Activated naive CD4-positive, alpha-beta T cell treated with Interleukin-2 at 50 U/mL for 16 hours (primary cell): ENCODE results near the gene LMF1.

ENCODE experiments used
- DNase-seq: peaks from one replicate; pipeline ENCODE4 v3.0.0-alpha.2; 2020

The LMF1 gene

DNA sequence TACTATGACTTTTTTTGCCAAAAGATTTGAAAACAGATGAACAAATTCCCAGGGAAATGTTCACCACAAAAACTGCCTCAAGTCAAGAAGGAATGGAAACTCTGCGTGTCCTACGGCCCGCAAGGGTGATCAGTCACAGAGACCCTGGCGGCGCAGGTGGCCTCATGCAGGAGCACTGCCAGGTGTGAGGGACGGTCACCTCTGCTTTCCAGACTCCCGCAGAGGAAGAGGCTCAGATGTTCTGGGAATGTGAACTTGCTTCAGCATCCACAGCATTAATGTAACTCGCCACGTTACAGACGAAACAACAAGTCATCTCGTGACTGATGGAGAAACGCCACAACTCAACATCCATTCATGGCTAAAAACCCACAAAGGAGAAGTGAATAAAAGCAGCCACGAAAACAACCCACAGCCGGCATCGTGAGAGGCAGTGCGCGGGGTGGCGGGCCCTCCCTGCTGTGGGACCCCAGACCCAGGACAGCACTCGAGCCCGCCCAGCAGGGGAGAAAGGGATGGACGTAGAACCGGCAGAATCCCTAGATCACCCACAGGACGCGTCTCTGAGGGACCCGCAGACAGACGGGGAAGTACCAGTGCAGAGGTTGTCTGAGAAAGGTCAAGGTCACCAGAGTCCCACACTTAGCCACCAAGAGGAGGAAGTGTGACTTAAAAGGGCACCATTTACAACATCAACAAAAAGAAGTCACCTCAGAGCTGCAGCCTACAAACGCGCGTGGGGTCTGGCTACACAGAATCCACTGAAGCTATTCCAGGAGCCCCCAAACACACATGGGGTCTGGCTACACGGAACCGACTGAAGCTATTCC is 93.3 kb downstream of the LMF1 start:
- DNase-seq: no peak

DNA sequence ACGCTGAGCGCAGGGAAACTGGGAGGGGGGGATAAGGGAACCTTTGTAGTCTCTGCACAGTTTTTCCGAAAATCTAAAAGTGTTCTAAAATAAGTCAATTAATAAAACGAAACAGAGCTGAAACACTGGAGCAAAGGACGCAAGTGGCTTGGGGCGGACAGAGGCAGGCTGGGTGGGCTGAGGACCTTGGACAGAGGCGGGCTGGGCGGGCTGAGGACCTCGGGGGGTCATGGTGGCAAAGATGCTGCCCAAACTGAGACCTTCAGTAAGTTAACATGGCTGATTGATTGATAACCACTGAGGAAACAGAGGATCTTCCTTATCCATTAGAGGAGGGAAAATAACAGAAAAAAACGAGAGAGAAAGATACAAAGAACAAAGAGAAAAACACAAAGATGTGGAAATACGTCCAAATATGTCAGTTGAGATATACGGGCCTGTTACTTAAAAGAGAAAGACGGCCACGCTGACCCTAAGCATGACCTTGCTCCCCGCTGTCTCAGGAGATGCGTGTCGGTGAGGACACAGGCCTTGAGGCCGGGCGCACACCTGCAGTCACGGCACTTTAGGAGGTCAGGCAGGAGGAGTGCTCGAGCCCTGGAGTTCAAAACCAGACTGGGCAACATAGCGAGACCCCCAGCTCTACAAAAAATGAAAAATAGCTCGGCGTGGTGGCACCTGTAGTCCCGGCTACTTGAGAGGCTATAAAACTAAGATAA is 94.1 kb downstream of the LMF1 start:
- no peak for DNase-seq

DNA sequence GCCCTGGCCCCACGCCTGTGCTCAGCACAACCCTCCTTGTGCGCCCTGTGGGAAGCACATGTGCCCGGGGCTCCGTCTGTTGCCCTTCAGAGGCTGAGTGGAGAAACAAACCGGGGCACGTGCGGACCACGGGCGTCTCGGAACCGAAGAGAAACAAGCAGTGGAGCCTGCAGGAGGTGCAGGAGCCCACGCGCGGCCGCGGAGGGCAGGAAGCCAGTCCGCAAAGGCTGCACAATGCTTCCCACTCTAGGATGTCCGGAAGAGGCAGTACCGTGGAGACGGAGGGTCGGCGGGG is 94.8 kb downstream of the LMF1 start:
- no peak for DNase-seq

DNA sequence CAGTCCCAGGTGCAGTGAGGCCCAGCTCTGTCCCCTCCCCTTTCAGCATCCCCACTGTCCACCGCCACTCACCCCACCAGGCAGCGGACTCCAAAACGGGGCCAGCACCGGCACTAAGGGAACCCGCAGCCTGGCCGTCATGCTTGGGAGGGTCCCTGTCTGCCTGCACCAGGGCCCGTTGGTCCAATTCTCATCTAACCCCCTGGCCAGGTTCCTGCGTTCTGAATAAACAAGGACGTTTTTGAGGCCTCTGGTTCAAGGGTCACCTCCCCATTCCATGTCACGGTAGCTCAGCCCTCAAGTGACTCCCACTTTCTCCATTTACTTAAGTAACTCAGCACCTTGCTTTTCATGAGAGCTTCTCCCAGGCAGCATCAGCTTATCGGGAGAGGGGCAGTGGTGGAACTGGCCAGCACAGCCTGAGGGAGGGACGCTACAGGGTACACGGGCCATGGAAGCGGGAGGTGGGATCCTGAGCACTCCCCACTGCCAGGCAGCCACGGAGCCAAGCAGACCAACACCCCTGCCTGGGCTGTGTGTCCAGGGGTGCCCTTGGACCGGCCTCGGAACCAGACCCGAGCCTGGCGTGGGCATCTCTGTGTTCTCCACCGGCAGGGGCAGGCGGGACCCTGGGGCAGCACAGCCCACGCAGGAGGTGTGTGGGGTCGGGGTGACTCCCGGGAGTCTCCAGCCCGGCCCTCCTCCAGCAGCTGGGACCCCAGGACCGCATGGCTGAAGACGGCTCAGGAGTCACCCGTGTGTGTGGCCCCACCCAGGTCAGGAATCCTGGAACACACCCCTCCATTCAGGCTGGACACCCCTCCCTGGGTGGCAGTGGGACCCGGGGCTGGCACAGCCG is 95.4 kb downstream of the LMF1 start:
- no peak for DNase-seq

DNA sequence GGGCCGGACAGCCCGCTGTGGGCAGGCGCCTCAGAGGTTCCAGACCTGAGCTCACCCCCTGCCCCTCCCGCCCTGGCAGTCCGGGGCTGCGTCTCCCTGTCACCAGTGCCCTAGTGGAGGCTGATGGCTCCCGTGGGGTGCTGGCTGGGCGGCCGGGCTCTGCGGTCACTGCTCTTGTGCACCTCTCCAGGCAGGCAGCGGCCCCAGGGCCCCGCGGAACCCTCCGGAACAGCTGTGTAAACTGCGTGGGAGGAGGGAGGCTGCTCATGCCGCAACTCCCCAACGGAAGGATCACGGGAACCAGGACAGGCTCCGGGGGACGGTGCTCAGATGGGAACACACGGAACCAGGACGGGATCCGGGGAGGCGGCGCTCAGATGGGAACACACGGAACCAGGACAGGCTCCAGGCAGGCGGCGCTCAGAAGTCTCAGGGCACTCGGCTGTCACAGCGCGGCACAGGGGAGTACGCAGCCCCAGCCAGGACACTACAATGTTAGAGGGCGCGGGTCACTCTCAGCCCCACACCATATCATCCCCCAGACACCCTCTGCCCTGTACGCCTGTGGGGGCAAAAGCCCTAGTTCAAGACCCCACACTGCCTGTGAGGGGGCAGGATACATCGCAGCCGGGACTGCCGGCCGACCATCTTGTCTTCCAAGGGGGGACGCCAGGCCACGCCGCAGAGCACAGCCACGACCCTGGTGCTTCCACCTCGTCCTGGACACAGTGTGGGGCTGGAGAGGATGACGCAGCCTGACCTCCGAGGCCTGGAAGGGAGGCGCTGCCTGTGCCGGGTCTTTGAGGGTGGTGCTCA is 96.2 kb downstream of the LMF1 start:
- DNase-seq: no peak

DNA sequence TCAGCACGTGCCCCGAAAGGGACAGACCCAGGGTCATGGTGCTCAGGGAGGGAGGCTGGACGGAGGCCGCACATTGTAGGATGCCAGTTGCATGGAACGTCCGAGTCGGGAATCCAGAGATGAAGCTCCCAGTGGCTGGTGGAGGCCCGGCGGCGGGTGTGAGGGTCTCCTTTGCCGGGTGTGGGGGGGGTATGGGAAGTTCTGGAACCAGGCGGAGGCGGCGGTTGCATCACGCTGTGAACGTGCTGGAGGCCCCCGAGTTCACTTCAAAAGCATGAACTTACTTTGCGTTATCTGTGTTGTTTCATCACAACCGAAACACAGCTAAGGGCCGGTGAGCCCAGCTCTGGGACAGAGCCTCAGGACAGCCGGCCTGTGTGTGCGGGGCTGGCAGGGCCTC is 96.9 kb downstream of the LMF1 start:
- DNase-seq: no peak

DNA sequence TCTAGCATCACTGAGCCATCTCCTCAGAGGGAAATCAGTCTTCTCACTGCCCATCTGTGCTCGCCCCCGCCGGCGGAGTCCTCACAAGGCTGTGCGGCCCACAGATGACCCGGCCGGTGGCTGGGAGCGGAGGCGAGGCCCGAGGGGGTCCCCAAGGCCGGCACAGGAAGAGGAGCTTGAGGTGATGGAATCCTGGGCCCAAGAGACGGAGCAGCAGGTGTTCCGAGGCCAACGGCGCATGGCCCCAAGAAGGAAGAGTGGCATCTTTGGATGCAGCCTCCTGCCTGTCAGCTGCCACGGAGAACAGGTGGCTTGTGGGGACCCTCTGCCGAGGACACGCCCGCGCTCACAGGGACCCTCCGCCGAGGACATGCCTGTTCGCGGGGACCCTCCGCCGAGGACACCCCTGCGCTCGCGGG is 97.5 kb downstream of the LMF1 start:
- DNase-seq: no peak

DNA sequence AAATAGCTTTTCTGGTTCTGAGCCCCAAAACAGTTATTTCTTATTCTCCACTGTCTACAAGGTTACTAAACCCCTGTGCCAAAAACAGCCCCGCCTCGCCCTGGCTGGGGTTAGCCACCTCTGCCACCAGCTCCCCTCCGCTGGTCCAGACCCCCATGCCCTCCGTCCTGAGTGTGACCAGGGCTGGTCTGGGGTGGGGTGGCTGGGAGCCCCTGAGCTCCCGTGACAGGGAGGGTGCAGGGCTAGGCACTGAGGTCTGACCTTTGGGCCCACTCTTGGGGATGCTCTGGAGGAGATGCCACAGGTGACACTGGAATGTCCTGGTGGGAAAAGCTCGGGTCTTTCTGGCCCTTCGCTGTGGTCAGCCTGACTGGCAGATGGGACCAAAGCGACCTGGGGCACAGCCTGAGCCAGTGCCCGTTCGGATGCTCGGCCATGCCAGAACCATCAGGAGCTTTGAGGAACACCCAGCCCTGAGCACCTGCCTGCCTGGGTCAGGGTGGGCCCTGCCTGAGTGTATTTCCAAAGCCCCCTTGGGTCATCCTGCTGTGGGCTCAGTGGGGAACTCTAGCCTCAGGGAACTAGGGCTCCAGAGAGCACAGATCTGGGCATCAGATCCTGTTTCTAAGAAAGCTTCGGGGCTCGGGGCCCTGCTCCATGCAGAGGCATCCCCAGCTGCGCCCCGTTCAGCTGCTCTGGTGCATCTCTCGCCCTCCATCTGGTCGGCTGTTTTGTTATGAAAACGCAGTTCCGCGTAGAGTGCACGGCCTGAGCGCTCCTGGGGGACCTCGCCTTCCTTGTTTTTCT is 98.1 kb downstream of the LMF1 start:
- no peak for DNase-seq

DNA sequence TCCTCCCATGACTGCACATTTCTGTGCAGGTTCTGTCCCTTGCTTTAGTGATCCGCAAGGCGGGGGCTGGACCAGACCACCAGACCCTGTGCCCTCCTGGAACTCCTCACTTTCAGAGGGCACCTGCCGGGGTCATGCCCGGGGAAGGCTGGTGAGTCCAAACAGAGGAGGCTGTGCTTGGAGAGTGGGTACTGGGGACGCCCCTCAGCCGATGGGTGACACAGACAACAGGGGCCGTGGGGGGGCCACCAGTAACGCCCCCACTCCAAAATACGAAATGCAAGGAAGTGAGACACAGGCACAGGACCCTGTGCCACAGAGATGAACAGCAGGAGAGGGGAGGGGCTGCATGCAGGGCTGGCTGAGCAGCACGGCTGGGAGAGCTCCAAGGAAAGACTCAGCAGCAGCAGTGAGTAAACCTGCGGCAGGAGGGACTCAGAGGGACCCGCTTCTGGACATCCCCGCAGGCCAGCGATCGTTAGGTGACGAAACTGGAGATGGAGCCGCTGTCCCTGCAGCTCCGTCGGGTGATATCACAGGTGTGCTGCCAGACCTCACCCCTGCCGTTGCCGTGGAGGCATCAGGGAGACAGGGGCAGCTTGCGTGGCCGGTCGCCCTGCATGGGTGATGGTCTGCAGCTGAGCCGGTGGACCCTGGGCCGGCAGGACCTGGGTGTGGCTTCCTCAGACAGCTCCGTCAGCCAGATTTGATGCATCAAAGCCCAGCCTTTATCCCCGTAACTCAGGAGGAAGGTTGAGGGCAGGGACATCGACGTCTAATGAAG is 99.0 kb downstream of the LMF1 start:
- no peak for DNase-seq

DNA sequence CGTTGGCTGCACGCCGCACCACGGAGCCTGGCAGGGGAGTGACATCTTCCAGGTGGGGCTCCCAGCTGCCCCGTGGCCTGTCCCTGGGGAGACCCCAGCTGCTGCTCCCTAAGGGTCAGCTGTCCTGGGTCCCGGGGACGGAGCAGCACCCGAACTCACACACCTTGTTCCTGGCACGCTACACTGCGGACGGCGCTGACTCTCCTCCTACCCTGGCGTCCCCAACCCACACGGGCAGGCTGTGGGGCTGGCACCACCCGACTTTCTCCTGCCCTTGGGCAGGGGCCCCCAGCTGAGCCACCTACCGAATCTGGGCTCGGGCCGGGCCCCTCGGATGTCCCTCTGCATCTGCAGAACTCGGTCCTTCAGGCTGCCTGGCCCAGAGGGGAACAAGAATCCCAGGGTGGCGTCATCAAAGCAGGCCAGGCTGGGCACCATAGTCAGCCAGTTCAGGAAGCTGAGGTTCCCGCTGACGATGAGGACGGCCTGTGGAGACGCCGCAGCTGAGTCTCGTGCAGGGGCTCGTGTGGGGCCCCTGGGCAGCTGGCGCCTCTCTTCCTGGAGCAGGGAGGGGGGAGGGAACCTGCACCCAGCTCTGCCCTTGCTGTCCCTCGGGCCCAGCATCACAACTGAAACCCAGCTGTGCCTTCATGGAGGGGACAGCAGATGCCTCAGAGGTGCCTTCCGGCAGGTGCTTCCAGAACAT is 99.8 kb downstream of the LMF1 start:
- no peak for DNase-seq

DNA sequence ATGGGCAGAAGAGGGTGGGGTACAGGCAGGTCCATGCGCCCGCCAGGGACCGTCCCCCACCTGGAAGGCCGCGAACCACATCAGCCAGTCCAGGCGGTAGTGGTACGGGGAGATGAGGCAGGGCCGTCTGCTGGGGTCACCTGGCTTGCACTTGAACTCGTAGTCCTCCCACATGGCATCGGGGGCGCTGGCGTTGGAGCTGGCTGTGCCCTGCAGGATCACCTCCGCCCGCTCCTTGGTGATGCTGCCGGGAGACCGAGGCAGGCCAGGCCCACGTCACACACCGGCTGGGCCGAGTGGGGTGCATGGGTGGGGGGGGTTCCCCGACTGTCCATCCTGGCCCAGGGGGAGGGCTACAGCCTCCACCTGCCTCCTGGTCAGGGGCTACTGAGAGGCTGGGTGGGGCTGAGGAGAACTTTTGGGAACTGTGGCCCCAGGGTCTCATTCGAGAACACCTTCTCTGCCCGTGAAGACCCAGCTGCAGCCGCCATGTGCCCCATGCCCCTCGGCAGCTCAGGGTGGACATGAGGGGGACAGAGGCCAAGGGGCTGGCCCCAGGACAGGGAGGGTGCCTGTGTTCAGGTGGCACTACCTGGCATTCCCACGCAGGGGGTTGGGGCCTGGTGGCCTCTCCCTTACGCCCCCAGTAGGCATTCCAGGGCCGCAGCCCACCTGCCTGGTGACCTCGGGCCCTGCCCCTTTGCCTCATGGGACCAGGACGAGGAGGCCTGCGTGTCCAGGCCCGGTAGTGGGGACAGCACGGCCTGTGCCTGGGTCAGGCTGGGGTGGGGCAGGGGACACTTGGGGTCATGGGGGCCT is 100.8 kb downstream of the LMF1 start:
- no peak for DNase-seq

DNA sequence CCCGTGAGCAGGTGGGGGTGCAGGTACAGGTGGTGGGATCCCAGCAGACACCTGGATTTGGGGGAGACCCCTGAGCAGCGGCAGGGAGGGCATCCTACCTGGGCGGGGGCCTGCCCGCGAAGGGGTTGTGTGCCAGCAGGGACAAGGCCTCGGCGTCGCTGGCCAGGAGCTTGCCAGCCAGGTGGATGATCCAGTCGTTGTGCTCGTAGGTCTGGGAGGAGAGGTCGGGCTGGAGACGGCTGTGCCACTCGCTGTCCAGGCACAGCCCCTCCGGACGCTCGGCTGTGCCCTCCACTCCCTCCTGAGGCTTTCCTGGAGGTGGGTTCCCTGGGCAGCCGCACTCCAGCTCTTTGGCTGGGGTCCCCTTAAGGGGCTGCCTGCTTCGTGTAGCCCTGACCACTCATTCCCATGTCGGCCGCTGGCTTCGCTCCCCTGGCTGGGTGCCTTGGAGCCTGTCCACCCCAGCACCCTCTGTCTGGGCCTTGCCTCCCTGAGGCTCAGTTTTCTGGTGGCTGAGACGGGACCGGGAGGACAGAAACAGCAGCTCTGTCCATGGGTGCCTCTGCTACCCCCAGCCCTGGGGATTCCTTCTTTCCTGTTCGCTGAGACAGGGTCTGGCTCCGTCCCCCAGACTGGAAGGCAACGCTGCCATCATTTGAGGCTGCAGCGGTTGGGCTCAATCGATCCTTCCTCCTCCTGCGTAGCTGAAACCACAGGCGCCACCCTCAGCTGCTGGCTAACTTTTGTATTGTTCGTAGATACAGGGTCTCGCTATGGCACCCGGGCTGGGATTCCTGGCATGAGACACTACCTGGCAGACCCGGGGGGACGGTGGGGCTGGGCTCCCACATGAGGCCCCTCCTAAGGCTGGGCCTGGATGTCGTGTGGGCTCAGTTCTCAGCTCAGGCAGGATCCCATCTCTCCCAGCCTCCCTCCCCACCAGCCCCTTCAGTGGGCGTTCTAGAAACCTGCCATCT is 101.7 kb downstream of the LMF1 start:
- DNase-seq: no peak

DNA sequence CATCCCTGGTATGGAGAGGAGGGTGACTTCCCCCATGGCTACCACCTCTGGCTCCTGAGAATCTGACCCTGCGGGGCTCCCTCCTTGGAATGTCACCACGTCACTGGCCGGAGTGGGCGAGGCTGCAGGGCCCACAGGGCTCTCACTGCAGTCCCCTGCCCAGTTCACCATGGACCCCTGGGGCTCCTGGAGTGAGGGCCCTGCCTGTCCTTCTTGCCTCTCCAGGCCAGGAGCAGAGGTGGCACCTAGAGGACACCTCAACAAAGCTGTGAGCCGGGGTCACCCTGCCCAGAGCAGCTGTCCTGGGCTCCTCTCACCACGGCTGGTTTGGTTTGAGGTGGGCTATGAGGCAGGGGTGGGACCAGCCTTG is 102.4 kb downstream of the LMF1 start:
- DNase-seq: no peak

DNA sequence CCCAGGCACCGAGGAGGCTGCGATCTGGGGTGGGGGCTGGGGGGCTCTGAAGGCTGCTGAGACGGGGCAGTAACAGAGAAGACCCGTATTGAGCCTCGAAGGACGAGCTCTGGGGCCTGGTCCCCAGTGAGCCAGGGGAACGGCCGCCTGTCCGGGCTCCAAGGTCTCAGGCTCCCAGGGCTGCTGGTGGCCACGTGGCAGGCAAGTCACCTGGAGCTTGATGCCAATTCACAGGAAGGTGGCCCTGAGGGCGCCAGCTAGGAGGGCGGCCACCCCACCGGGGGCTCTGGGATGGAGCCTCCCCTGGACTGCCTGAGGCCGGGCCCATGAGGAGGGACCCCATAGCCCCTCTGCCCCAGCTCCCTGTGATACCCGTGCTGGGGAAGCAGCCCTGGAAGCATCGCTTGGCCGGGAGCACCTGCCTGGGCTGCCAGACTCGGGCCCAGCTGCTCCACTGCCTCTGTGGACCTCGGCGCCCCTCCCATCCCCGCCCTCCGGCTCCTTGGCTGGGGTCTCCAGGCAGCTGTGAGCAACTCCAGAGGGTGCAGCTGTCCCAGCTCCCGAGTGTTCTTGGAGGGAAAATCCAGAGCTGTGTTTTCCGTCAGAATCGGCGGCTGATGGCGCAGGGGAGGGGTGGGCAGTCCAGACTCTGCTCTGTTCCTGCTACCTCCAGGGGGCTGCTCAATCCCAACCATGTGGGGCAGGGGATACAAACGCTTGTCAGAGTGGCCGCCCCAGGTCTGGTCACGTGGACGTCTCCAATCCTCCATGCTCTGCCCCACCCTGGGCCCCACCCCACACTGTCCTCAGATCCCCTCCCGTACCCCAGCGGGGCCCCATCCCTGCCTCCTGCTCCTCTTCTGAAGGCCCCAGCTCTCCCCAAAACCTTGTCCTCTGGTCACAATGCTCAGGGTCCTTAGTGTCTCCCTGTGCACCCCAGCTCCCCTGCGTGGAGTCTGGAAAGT is 103.1 kb downstream of the LMF1 start:
- no peak for DNase-seq

DNA sequence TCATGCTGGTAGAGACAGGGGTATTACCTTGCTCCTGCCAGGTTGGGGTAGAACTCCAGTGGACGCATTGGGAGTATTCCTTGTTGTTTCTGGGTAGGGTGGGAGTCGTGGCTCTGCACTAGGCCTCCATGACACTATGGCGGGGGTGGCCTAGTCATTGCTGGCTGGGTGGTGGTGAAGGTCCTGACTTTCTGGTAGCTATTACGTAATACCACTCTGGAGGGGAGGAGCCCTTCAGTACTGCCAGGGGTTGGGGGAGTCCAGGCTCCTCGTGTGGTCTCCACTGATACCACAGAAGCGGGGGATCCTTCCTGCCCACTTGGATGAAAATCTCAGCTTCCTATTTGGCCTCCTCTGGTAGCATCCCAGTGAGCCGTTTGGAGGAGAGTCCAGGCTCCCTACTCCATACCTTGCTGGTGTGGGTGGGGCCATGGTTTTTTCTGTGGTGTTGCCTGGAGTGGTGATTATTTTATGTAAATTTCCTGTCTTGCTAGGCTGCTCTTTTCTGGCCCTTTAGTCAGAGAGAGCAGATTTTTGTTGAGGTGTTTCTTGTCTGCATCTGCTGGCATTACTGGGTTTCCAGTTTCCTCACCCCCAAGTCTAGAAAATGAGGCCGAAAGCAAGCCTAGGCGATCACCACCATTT is 104.4 kb downstream of the LMF1 start:
- no peak for DNase-seq

DNA sequence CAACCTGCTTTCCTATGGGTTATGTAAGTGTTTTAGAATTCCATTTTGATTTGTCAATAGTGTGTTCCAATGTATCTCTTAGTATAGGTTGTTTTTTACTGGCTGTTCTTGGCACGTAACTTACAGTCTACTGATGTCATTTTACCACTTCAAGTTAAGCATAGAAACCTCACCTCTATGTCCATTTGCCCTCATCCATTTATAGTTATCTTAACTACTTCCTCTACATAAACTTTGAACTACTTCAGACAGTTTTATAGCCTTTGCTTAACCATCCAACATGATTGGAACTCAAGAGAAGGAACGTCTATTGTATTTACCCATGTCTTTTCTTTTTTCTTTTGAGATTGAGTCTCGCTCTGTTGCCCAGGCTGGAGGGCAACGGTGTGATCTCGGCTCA is 105.8 kb downstream of the LMF1 start:
- no peak for DNase-seq

DNA sequence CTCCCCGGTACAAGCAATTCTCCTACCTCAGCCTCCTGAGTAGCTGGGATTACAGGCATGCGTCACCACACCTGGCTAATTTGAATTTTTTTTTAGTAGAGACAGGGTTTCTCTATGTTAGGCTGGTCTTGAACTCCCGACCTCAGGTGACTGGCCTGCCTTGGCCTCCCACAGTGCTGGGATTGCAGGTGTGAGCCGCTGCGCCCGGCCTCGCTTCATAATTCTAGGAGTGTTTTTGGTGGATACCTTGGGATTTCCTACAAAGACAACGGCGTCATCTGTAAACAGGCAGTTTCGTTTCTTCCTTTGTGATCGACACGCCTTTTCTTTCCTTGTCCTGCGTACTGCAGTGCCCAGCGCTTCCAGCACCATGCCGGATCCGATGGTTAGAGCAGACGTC is 109.3 kb downstream of the LMF1 start:
- no peak for DNase-seq
